Liver (tissue), 9 donors: ENCODE measurements around the gene PPP2R2B. TPM values are rescaled to one million over a fixed set of nuclear protein-coding genes. Genes with fewer than 3 reads are reported as not detected.

Source experiments
- DNase-seq: peaks from one replicate; pipeline ENCODE4 v3.0.0-alpha.2; 2017; ENCODE audit warnings: low spot score
- H3K27ac ChIP-seq, 2 donors: one replicate each; pipeline ENCODE4 v1.7.0; 2013; ENCODE audit warnings: inconsistent platforms in 2 of 2, low read length in 2 of 2, control low read depth in 1 of 2, low read depth in 1 of 2, mild to moderate bottlenecking in 1 of 2
- H3K27me3 ChIP-seq, 4 donors: one replicate each; pipeline versions ENCODE4 v1.6.1 to v1.7.0; 2013; ENCODE audit warnings: low read length in 3 of 4, inconsistent platforms in 1 of 4, mild to moderate bottlenecking in 1 of 4, moderate library complexity in 1 of 4; ENCODE audit not compliant: control insufficient read depth in 4 of 4, insufficient read depth in 4 of 4
- H3K36me3 ChIP-seq, 4 donors: one replicate each; pipeline versions ENCODE4 v1.6.1 to v1.7.0; 2013; ENCODE audit warnings: low read length in 3 of 4, mild to moderate bottlenecking in 3 of 4, low read depth in 1 of 4, moderate library complexity in 1 of 4; ENCODE audit not compliant: control insufficient read depth in 4 of 4, insufficient read depth in 3 of 4
- H3K4me1 ChIP-seq, 4 donors: one replicate each; pipeline versions ENCODE4 v1.6.1 to v1.7.0; 2013; ENCODE audit warnings: low read length in 3 of 4, mild to moderate bottlenecking in 3 of 4, moderate library complexity in 1 of 4; ENCODE audit not compliant: control insufficient read depth in 4 of 4, insufficient read depth in 4 of 4
- H3K4me3 ChIP-seq, 3 donors: one replicate each; pipeline versions ENCODE4 v1.6.1 to v1.7.0; 2013; ENCODE audit warnings: low read length in 3 of 3, control low read depth in 1 of 3, low read depth in 1 of 3, mild to moderate bottlenecking in 1 of 3
- H3K9ac ChIP-seq, 2 donors: one replicate each; pipeline ENCODE4 v1.7.0; 2013; ENCODE audit warnings: low read length in 2 of 2, mild to moderate bottlenecking in 2 of 2, moderate library complexity in 2 of 2, control low read depth in 1 of 2, low read depth in 1 of 2
- H3K9me3 ChIP-seq, 4 donors: one replicate each; pipeline versions ENCODE4 v1.6.1 to v1.7.0; 2013; ENCODE audit warnings: low read length in 3 of 4; ENCODE audit not compliant: control insufficient read depth in 4 of 4
- FOXA1 ChIP-seq: IDR thresholded peaks from 2 replicates; pipeline ENCODE4 v1.6.1; 2016; ENCODE audit warnings: antibody characterized with exemption
- GABPA ChIP-seq, 2 donors: IDR thresholded peaks in 1 of 2; conservative IDR thresholded peaks in 1 of 2; 2 replicates each; pipeline ENCODE4 v1.6.1; 2016; ENCODE audit warnings: antibody characterized with exemption in 2 of 2, mild to moderate bottlenecking in 1 of 2, moderate library complexity in 1 of 2
- HNF4A ChIP-seq, 2 donors: conservative IDR thresholded peaks; 2 replicates each; pipeline ENCODE4 v1.6.1; 2016; ENCODE audit warnings: antibody characterized with exemption in 2 of 2, mild to moderate bottlenecking in 2 of 2
- JUND ChIP-seq, 2 donors: IDR thresholded peaks; 2 replicates each; pipeline ENCODE4 v1.6.1; 2016; ENCODE audit warnings: antibody characterized with exemption in 2 of 2
- NR2F2 ChIP-seq: IDR thresholded peaks from 2 replicates; pipeline ENCODE4 v1.6.1; 2016; ENCODE audit warnings: antibody characterized with exemption
- RAD21 ChIP-seq, 2 donors: IDR thresholded peaks; 2 replicates each; pipeline ENCODE4 v1.6.1; 2016; ENCODE audit warnings: antibody characterized with exemption in 2 of 2, mild to moderate bottlenecking in 2 of 2
- RXRA ChIP-seq, 2 donors: IDR thresholded peaks; 2 replicates each; pipeline ENCODE4 v1.6.1; 2017 to 2018; ENCODE audit warnings: antibody characterized with exemption in 2 of 2, mild to moderate bottlenecking in 1 of 2
- SP1 ChIP-seq: IDR thresholded peaks from 2 replicates; pipeline ENCODE4 v1.6.1; 2018; ENCODE audit warnings: antibody characterized with exemption, mild to moderate bottlenecking
- TAF1 ChIP-seq: conservative IDR thresholded peaks from 2 replicates; pipeline ENCODE4 v1.6.1; 2016; ENCODE audit warnings: antibody characterized with exemption, mild to moderate bottlenecking
- YY1 ChIP-seq: IDR thresholded peaks from 2 replicates; pipeline ENCODE4 v1.6.1; 2016; ENCODE audit warnings: antibody characterized with exemption, mild to moderate bottlenecking
- WGBS: extraction: QIAGEN DNeasy Blood & Tissue Kit; methylation state at CpG from one replicate; pipeline ENCODE4 v1.1.7; 2013; 5-methylcytosine and 5-hydroxymethylcytosine counted together
- polyA plus RNA-seq, 2 donors: library from polyadenylated mRNA; stranded (reverse) in 1 of 2; unstranded in 1 of 2; fragments of 200-250 nt in 1 of 2; fragments of >200 nt in 1 of 2; fragmentation: Nextera tagmentation in 1 of 2; extraction: Ambion mirVana in 1 of 2; gene quantifications; one replicate each; pipeline versions ENCODE4 v1.2.1 to v1.2.3, GENCODE V29; 2013 to 2015
- total RNA-seq, 2 donors: library from RNA; depleted of rRNA; stranded (reverse); fragments of >200 nt; gene quantifications; one replicate each; pipeline ENCODE4 v1.2.3, GENCODE V29; 2014
- TF ChIP-seq, protein P1 (sequence below): fragments of 150-350 bp; IDR thresholded peaks from 2 replicates; pipeline ENCODE4 v1.5.1; 2017; ENCODE audit warnings: improper control_type of control experiment, low read depth, low read length; ENCODE audit not compliant: missing input control
- TF ChIP-seq, protein P2 (sequence below): IDR thresholded peaks from 2 replicates; pipeline ENCODE4 v1.6.1; 2016; ENCODE audit warnings: antibody characterized with exemption
- TF ChIP-seq, protein P3 (sequence below): IDR thresholded peaks from 2 replicates; pipeline ENCODE4 v1.6.1; 2016; ENCODE audit warnings: antibody characterized with exemption
- TF ChIP-seq, protein P4 (sequence below): IDR thresholded peaks from 2 replicates; pipeline ENCODE4 v1.6.1; 2016; ENCODE audit warnings: antibody characterized with exemption
- TF ChIP-seq, protein P5 (sequence below): IDR thresholded peaks from 2 replicates; pipeline ENCODE4 v1.6.1; 2016; ENCODE audit warnings: antibody characterized with exemption, mild to moderate bottlenecking
- donor health status: healthy.
- donor health status: healthy.
- donor health status: healthy.
- donor health status: healthy.
- donor health status: healthy.

PPP2R2B gene
- total and polyA plus RNA-seq, 4 donors, result 0.15 to 6.3 (median 0.40) TPM

DNA sequence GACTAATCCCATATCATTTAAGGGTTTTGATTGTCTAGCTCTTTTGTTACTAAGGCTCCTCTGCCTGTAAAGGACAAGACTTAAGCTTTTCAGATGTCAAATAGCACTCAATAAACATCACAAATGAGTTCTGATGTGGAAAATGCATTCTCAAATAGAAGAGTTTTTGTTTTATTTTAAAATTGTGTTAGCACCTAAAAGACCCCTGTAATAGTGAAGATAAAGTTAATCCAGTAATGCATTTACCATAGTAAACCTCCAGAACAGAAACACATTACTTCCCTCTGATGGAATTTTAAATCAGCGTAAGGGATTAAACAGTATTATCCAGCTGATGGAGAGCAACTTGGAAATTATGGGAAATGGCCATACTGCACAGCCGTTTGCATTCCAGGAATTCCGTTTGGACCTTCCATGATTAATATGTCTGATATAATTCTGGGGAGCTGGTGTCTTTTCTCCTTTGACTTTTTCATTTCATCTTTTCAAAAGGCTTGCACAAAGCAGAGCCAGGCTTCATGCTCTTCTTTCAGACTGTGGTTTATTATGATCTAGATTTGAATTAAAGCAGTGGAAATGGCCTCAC lies 105.6 kb downstream of the PPP2R2B start:
- H3K27ac ChIP-seq, result no peak overlapping the region
- no peak for DNase-seq
- H3K9ac ChIP-seq, result no peak overlapping the region
- no peaks in the 10 kb centered on the region for H3K4me1 ChIP-seq
- WGBS, result 85% methylated on average over 3 of the region's 3 CpGs
- no peak overlapping the region for H3K4me3 ChIP-seq
- H3K9me3 ChIP-seq, result no peaks in the 10 kb centered on the region
- no peaks in the 10 kb centered on the region for H3K27me3 ChIP-seq
- TF ChIP-seq RXRA (IDR thresholded peaks at IDR 0.05), result no peak
- TF ChIP-seq GABPA (IDR thresholded peaks at IDR 0.05 in 1 of 2, conservative IDR thresholded peaks at IDR 0.05 in 1 of 2), result no peak
- no peak for TF ChIP-seq HNF4A (conservative IDR thresholded peaks at IDR 0.05)
- no peak for TF ChIP-seq TAF1
- TF ChIP-seq SP1, result no peak
- no peak for TF ChIP-seq NR2F2
- TF ChIP-seq, protein P1, sequence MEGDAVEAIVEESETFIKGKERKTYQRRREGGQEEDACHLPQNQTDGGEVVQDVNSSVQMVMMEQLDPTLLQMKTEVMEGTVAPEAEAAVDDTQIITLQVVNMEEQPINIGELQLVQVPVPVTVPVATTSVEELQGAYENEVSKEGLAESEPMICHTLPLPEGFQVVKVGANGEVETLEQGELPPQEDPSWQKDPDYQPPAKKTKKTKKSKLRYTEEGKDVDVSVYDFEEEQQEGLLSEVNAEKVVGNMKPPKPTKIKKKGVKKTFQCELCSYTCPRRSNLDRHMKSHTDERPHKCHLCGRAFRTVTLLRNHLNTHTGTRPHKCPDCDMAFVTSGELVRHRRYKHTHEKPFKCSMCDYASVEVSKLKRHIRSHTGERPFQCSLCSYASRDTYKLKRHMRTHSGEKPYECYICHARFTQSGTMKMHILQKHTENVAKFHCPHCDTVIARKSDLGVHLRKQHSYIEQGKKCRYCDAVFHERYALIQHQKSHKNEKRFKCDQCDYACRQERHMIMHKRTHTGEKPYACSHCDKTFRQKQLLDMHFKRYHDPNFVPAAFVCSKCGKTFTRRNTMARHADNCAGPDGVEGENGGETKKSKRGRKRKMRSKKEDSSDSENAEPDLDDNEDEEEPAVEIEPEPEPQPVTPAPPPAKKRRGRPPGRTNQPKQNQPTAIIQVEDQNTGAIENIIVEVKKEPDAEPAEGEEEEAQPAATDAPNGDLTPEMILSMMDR, result no peak
- TF ChIP-seq YY1, result no peak
- TF ChIP-seq, protein P2, sequence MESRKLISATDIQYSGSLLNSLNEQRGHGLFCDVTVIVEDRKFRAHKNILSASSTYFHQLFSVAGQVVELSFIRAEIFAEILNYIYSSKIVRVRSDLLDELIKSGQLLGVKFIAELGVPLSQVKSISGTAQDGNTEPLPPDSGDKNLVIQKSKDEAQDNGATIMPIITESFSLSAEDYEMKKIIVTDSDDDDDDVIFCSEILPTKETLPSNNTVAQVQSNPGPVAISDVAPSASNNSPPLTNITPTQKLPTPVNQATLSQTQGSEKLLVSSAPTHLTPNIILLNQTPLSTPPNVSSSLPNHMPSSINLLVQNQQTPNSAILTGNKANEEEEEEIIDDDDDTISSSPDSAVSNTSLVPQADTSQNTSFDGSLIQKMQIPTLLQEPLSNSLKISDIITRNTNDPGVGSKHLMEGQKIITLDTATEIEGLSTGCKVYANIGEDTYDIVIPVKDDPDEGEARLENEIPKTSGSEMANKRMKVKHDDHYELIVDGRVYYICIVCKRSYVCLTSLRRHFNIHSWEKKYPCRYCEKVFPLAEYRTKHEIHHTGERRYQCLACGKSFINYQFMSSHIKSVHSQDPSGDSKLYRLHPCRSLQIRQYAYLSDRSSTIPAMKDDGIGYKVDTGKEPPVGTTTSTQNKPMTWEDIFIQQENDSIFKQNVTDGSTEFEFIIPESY, result no peak
- TF ChIP-seq FOXA1, result no peak
- TF ChIP-seq, protein P3, sequence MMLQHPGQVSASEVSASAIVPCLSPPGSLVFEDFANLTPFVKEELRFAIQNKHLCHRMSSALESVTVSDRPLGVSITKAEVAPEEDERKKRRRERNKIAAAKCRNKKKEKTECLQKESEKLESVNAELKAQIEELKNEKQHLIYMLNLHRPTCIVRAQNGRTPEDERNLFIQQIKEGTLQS, result no peak
- no peak for TF ChIP-seq RAD21 (IDR thresholded peaks at IDR 0.05)
- TF ChIP-seq, protein P4, sequence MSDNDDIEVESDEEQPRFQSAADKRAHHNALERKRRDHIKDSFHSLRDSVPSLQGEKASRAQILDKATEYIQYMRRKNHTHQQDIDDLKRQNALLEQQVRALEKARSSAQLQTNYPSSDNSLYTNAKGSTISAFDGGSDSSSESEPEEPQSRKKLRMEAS, result no peak
- TF ChIP-seq, protein P5, sequence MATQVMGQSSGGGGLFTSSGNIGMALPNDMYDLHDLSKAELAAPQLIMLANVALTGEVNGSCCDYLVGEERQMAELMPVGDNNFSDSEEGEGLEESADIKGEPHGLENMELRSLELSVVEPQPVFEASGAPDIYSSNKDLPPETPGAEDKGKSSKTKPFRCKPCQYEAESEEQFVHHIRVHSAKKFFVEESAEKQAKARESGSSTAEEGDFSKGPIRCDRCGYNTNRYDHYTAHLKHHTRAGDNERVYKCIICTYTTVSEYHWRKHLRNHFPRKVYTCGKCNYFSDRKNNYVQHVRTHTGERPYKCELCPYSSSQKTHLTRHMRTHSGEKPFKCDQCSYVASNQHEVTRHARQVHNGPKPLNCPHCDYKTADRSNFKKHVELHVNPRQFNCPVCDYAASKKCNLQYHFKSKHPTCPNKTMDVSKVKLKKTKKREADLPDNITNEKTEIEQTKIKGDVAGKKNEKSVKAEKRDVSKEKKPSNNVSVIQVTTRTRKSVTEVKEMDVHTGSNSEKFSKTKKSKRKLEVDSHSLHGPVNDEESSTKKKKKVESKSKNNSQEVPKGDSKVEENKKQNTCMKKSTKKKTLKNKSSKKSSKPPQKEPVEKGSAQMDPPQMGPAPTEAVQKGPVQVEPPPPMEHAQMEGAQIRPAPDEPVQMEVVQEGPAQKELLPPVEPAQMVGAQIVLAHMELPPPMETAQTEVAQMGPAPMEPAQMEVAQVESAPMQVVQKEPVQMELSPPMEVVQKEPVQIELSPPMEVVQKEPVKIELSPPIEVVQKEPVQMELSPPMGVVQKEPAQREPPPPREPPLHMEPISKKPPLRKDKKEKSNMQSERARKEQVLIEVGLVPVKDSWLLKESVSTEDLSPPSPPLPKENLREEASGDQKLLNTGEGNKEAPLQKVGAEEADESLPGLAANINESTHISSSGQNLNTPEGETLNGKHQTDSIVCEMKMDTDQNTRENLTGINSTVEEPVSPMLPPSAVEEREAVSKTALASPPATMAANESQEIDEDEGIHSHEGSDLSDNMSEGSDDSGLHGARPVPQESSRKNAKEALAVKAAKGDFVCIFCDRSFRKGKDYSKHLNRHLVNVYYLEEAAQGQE, result no peak
- no peak for TF ChIP-seq JUND (IDR thresholded peaks at IDR 0.05)
- H3K36me3 ChIP-seq, result no peaks in the 10 kb centered on the region

DNA sequence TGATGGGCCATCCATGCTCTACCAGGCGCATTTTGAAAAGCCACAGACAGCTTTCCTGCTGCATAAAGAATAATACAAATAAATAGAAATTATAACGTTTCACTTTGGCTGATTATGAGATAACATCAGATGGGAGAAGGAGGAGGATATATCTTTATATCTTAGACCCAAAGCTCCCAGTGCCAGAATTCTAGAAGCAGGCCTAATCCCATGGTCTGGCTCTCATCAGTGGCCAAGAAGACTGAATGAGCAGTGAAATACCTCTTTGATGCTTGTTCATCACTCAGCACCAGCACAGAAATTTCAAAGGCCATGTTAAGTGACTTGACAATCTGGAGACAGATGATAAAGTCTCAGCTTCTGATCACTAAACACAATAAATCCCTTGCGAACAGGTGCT lies 107.6 kb downstream of the PPP2R2B start:
- H3K36me3 ChIP-seq, result no peaks in the 10 kb centered on the region

More for the DNA sequence above, 107.6 kb downstream of the PPP2R2B start:
- TF ChIP-seq SP1 (no peak), RAD21 (IDR thresholded peaks at IDR 0.05) (no peak), JUND (IDR thresholded peaks at IDR 0.05) (no peak), HNF4A (conservative IDR thresholded peaks at IDR 0.05) (no peak), NR2F2 (no peak)
- TF ChIP-seq, protein P4, result no peak
- no peak overlapping the region for H3K27ac ChIP-seq
- H3K27me3 ChIP-seq, result no peaks in the 10 kb centered on the region
- H3K4me1 ChIP-seq, result no peaks in the 10 kb centered on the region
- 82% methylated on average over 3 of the region's 3 CpGs for WGBS
- DNase-seq, result no peak
- no peaks in the 10 kb centered on the region for H3K9me3 ChIP-seq
- H3K9ac ChIP-seq, result no peak overlapping the region
- H3K4me3 ChIP-seq, result no peak overlapping the region
